NCI-H128 (cell line): Measurements from ENCODE around the gene SNED1.

Experiments used
- DNase-seq: peaks from one replicate; lab custom pipeline; 2025; ENCODE audit not compliant: unreplicated experiment; lab: John Stamatoyannopoulos, UW

Gene SNED1

GRCh38 chr2:241043581-241043980 lies 45.2 kb downstream of the SNED1 start:
- no peak for DNase-seq

- no peak for DNase-seq
Measured at GRCh38 chr2:241047253-241048010, 49.0 kb downstream of the SNED1 start.

GRCh38 chr2:241048149-241048948 lies 49.9 kb downstream of the SNED1 start:
- no peak for DNase-seq

- DNase-seq, result no peak
Measured at GRCh38 chr2:241048949-241049343, 50.5 kb downstream of the SNED1 start.

- DNase-seq, result no peak
Measured at GRCh38 chr2:241049739-241050623, 51.6 kb downstream of the SNED1 start.

GRCh38 chr2:241050624-241051577 lies 52.5 kb downstream of the SNED1 start:
- no peak for DNase-seq

- DNase-seq, result no peak
Measured at GRCh38 chr2:241051578-241052487, 53.4 kb downstream of the SNED1 start.

- no peak for DNase-seq
Measured at GRCh38 chr2:241052677-241053360, 54.4 kb downstream of the SNED1 start.

- no peak for DNase-seq
Measured at GRCh38 chr2:241053576-241054251, 55.3 kb downstream of the SNED1 start.

- no peak for DNase-seq
Measured at GRCh38 chr2:241061275-241061674, 62.9 kb downstream of the SNED1 start.

- DNase-seq, result no peak
Measured at GRCh38 chr2:241062389-241063092, 64.1 kb downstream of the SNED1 start.

GRCh38 chr2:241063093-241063551 lies 64.7 kb downstream of the SNED1 start:
- DNase-seq, result no peak

GRCh38 chr2:241063587-241063986 lies 65.2 kb downstream of the SNED1 start:
- DNase-seq, result no peak

GRCh38 chr2:241064008-241064801 lies 65.8 kb downstream of the SNED1 start:
- DNase-seq, result no peak

GRCh38 chr2:241064802-241065354 lies 66.5 kb downstream of the SNED1 start:
- no peak for DNase-seq

- DNase-seq, result no peak
Measured at GRCh38 chr2:241065355-241065803, 67.0 kb downstream of the SNED1 start.
